ENCODE data around the gene RANBP3.

Gene RANBP3

DNA sequence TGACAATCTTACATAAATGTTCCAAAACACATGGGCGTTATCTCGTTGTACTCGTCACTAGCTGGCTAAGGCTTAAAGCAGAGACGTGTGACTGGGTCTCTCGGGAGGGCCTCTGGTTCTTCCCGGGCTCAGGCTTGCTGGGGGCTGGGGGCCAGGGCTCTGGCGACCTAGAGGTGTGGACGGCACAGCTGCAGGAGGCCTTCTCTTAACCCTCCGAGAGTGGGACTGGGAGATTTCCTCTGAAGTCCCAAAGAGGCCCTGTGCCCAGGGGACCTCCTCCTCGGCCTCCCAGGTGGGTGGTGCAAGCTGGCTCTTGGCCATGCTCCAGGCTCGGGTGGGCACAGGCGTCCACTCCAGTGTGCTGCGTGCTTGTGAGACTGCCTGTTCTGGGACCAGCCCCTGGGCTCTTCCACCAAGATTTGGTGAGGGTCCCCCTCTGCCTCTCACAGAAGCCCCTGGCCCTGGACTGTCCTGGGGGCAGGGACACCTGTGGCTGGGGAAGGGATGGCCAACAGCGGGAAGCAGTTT is 61.7 kb downstream of the RANBP3 start:
- no peak for TF ChIP-seq POLR2A (IDR thresholded peaks at IDR 0.05; ENCODE audit: low read depth, low read length)
- DNase-seq (ENCODE audit: insufficient read length, low spot score) (no peak), FAIRE-seq (no peak)

- TF ChIP-seq POLR2A (IDR thresholded peaks at IDR 0.05; ENCODE audit: low read depth, low read length), result no peak
- FAIRE-seq (no peak), DNase-seq (ENCODE audit: insufficient read length, low spot score) (no peak)
These were observed 62.2 kb downstream of the RANBP3 start for GRCh38 chr19:5915782-5916165.

GRCh38 chr19:5914946-5915781 is 62.8 kb downstream of the RANBP3 start:
- DNase-seq (ENCODE audit: insufficient read length, low spot score) (no peak), FAIRE-seq (no peak)
- TF ChIP-seq POLR2A (IDR thresholded peaks at IDR 0.05; ENCODE audit: low read depth, low read length), result no peak

DNA sequence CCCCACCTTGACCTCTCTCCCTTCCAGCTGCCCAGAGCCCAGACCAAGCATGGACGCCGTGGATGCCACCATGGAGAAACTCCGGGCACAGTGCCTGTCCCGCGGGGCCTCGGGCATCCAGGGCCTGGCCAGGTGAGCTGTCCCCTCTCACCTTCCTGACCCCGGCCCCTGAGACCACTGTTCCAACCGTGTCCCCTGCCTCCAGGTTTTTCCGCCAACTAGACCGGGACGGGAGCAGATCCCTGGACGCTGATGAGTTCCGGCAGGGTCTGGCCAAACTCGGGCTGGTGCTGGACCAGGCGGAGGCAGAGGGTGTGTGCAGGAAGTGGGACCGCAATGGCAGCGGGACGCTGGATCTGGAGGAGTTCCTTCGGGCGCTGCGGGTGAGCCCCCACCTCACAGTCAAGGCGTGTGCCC is 63.6 kb downstream of the RANBP3 start:
- DNase-seq (ENCODE audit: insufficient read length, low spot score) (no peak), FAIRE-seq (no peak)
- no peak for TF ChIP-seq POLR2A (IDR thresholded peaks at IDR 0.05; ENCODE audit: low read depth, low read length)

DNA sequence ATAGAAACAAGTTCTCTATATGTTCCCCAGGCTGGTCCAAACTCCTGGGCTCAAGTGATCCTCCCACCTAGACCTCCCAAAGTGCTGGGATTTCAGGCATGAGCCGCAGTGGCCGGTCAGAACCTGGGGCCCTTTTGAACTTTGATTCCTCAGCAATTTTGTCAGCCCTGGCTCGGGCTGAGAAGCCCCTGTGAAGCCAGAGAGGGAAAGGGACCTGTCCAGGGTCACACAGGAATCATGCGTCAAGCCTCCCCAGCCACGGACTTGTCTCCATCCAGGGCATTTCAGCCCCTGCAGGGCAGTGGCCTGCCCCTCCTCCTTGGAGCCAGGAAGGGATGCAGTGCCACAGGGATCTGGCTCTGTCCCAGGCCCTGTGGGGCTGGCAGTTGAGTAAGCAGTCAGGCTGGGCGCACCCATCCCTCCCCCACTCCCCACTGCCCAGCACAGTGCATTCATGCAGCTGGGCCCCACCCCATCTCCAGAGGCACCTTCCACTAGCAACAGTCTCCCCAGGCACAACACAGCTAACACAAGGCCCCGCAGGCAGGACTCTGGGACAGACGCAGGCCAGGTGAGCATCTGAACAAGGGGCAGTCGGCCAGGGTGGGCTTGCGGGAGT is 64.1 kb downstream of the RANBP3 start, which contains the start of gene CAPS:
Gene CAPS (plus strand): TSS at position 516 of the 619 bp plus-strand sequence. CDS start 153 bp downstream, outside the sequence.
- no peak for TF ChIP-seq POLR2A (IDR thresholded peaks at IDR 0.05; ENCODE audit: low read depth, low read length)
- FAIRE-seq (peak; percentile 92), DNase-seq (ENCODE audit: insufficient read length, low spot score) (peak; percentile 97)

GRCh38 chr19:5911366-5911765 is 66.6 kb downstream of the RANBP3 start:
- no peak for FAIRE-seq
- DNase-seq (ENCODE audit: insufficient read length, low spot score), result no peak
- no peak for TF ChIP-seq POLR2A (IDR thresholded peaks at IDR 0.05; ENCODE audit: low read depth, low read length)

GRCh38 chr19:5910638-5910907 is 67.4 kb downstream of the RANBP3 start:
- no peak for TF ChIP-seq POLR2A (IDR thresholded peaks at IDR 0.05; ENCODE audit: low read depth, low read length)
- FAIRE-seq (no peak), DNase-seq (ENCODE audit: insufficient read length, low spot score) (no peak)

GRCh38 chr19:5908773-5909442 is 69.0 kb downstream of the RANBP3 start:
- DNase-seq (ENCODE audit: insufficient read length, low spot score) (no peak), FAIRE-seq (no peak)
- TF ChIP-seq POLR2A (IDR thresholded peaks at IDR 0.05; ENCODE audit: low read depth, low read length), result no peak

- no peak for TF ChIP-seq POLR2A (IDR thresholded peaks at IDR 0.05; ENCODE audit: low read depth, low read length)
- DNase-seq (ENCODE audit: insufficient read length, low spot score) (no peak), FAIRE-seq (no peak)
These were observed 70.7 kb downstream of the RANBP3 start for GRCh38 chr19:5907241-5907640.

DNA sequence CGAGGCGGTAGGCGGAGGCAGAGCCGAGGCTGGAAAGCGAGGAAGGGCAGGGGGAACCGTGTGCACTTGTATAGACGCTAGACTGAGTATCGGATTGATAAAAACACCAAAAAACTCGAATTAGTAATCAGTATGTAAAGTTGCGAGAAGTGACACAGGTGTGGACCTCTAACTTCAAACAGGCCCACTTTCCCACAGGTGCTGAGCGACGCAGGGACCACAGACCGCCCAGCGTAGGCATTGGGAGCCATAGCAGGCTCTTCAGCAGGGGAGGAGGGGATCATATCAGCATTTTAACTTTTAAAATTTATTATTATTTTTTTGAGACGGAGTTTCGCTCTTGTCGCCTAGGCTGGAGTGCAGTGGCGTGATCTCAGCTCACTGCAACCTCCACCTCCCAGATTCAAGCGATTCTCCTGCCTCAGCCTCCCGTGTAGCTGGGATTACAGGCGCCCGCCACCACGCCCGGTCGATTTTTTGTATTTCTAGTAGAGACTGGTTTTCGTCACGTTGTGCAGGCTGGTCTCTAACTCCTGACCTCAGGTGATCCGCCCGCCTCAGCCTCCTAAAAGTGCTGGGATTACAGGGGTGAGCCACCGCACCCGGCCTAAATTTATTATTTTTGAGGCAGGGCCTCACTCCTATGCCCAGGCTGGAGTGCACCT is 72.7 kb downstream of the RANBP3 start:
- no peak for DNase-seq (ENCODE audit: insufficient read length, low spot score)
- FAIRE-seq, result no peak
- TF ChIP-seq POLR2A (IDR thresholded peaks at IDR 0.05; ENCODE audit: low read depth, low read length), result no peak

- TF ChIP-seq POLR2A (IDR thresholded peaks at IDR 0.05; ENCODE audit: low read depth, low read length), result peak; percentile 33
- peak; percentile 83 for FAIRE-seq
- DNase-seq (ENCODE audit: insufficient read length, low spot score), result peak; percentile 95
These were observed 73.4 kb downstream of the RANBP3 start, which contains the start of gene VMAC for GRCh38 chr19:5904352-5905113. Gene VMAC, plus strand, starts transcription at chr19:5904872. Its CDS starts 19 bp downstream, at chr19:5904891.

DNA sequence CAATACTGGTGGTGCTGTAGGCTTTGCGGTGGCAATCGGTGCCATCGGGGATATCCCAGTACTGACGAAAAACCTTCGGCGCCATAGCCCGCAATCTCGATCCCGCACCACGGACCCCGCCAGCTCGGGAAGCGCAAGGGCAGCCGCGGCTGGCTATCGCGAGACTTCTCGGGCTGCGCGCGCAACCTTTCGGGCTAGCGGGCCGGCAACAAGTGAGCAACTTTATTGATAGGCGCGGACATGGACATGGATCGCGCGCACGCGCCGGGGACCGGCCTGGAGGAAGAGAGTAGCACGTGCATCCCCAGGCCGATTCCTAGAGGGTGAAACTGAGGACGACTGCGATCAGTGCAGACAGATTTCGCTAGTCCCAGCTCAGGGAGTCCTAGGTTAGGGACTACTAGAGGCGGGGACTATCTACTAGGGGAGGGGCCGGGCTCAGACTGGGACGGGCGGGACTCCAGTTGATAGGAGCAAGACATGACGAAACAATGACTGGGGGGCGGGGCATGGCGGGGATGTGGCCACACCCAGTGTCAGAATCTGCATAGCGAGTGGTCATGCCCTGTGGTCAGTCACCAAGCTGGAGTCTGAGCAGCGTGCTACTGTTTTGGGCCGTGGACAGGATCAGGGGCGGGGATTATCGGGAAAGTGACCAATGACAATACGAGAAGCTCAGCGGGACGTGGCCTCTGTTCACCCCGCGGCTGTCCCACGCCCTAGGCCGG is 74.2 kb downstream of the RANBP3 start, which contains the start of gene NDUFA11:
Gene NDUFA11 (minus strand): TSS at position 167 of the 728 bp plus-strand sequence. CDS start 82 bp downstream, at position 85.
- FAIRE-seq (no peak), DNase-seq (ENCODE audit: insufficient read length, low spot score) (peak; percentile 93)

More for the DNA sequence above, 74.2 kb downstream of the RANBP3 start, which contains the start of gene NDUFA11:
- peak; percentile 72 for TF ChIP-seq POLR2A (IDR thresholded peaks at IDR 0.05; ENCODE audit: low read depth, low read length)

Data from H54 (cell line).